BLaER1 treated with 17β-estradiol and CSF1 and Interleukin-3, amounts not matched to agents 10 nM and 100 nM (cell line): ENCODE measurements around the gene TESK2.
"Not testable (repeated sequence)": the region's sequence is repeated elsewhere in the genome, so short reads cannot be mapped to it uniquely, and the experiment has no call there.

Source experiments
- H3K27ac ChIP-seq, 11 experiments: shearing (Covaris generic); formaldehyde crosslinking; 2 replicates each; pipeline ENCODE4 v1.8.1; 2022
- H3K27me3 ChIP-seq, 11 experiments: shearing (Covaris generic); formaldehyde crosslinking; 2 replicates each; pipeline ENCODE4 v1.8.1; 2022
- H3K36me3 ChIP-seq, 11 experiments: shearing (Covaris generic); formaldehyde crosslinking; 2 replicates each; pipeline ENCODE4 v1.8.1; 2022
- H3K4me1 ChIP-seq, 10 experiments: shearing (Covaris generic); formaldehyde crosslinking; 2 replicates each; pipeline ENCODE4 v1.8.1; 2022
- H3K4me2 ChIP-seq, 11 experiments: shearing (Covaris generic); formaldehyde crosslinking; 2 replicates each; pipeline ENCODE4 v1.8.1; 2022
- H3K4me3 ChIP-seq, 10 experiments: shearing (Covaris generic); formaldehyde crosslinking; 2 replicates each; pipeline ENCODE4 v1.8.1; 2022
- H3K9ac ChIP-seq, 11 experiments: shearing (Covaris generic); formaldehyde crosslinking; 2 replicates each; pipeline ENCODE4 v1.8.1; 2022
- H3K9me3 ChIP-seq, 11 experiments: shearing (Covaris generic); formaldehyde crosslinking; replicated peaks in 1 of 11; 2 replicates each; pipeline ENCODE4 v1.8.1; 2022
- H4K20me1 ChIP-seq, 11 experiments: shearing (Covaris generic); formaldehyde crosslinking; 2 replicates each; pipeline ENCODE4 v1.8.1; 2022
- Cebpa-rat ChIP-seq, 11 experiments: shearing (Covaris generic); IDR thresholded peaks; 2 replicates each; pipeline ENCODE4 v1.8.1; 2022

The TESK2 gene, protein sequence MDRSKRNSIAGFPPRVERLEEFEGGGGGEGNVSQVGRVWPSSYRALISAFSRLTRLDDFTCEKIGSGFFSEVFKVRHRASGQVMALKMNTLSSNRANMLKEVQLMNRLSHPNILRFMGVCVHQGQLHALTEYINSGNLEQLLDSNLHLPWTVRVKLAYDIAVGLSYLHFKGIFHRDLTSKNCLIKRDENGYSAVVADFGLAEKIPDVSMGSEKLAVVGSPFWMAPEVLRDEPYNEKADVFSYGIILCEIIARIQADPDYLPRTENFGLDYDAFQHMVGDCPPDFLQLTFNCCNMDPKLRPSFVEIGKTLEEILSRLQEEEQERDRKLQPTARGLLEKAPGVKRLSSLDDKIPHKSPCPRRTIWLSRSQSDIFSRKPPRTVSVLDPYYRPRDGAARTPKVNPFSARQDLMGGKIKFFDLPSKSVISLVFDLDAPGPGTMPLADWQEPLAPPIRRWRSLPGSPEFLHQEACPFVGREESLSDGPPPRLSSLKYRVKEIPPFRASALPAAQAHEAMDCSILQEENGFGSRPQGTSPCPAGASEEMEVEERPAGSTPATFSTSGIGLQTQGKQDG

GRCh38 chr1:45490626-45491486 is at the start of gene TESK2:
Gene TESK2 (minus strand): TSS chr1:45491163. CDS start chr1:45457785, 33,378 bp downstream.
- TF ChIP-seq Cebpa-rat (IDR thresholded peaks at IDR 0.05) = peak in 2 of 11 experiments; percentile 14 to 45; a peak in 2 of 22 replicates
- H4K20me1 ChIP-seq = peaks cover 0 to 11% (median 0%) of the 10 kb centered on the region in 11 experiments; a peak in 5 of 22 replicates
- no peaks in the 10 kb centered on the region for H3K9me3 ChIP-seq
- H3K36me3 ChIP-seq = no peaks in the 10 kb centered on the region
- H3K4me2 ChIP-seq = peak within 1 kb of the TSS; percentile 79 to 98 (median 93)
- peak within 1 kb of the TSS; percentile 9 to 73 (median 46); a peak in 19 of 22 replicates for H3K27ac ChIP-seq
- H3K9ac ChIP-seq = peak within 1 kb of the TSS; percentile 66 to 87 (median 82)
- peak within 1 kb of the TSS; percentile 72 to 89 (median 76) for H3K4me3 ChIP-seq
- peaks cover 0 to 29% (median 24%) of the 10 kb centered on the region in 11 experiments; a peak in 19 of 22 replicates for H3K27me3 ChIP-seq
- peaks cover 14 to 44% (median 23%) of the 10 kb centered on the region in 10 experiments for H3K4me1 ChIP-seq

- no peak overlapping the region for H3K27ac ChIP-seq
- no peaks in the 10 kb centered on the region for H4K20me1 ChIP-seq
- H3K4me1 ChIP-seq = peaks cover 42 to 87% (median 52%) of the 10 kb centered on the region in 10 experiments
- peak overlapping the region in 10 of 11 experiments; percentile 3 to 39 (median 20); a peak in 12 of 22 replicates for H3K4me2 ChIP-seq
- no peak for TF ChIP-seq Cebpa-rat (IDR thresholded peaks at IDR 0.05)
- H3K9ac ChIP-seq = no peak overlapping the region
- H3K36me3 ChIP-seq = no peaks in the 10 kb centered on the region
- H3K9me3 ChIP-seq = peaks cover 0 to 5% (median 0%) of the 10 kb centered on the region in 11 experiments; a peak in 1 of 22 replicates
- no peak overlapping the region for H3K4me3 ChIP-seq
- no peaks in the 10 kb centered on the region for H3K27me3 ChIP-seq
Measured at GRCh38 chr1:45536886-45537285, 45.9 kb upstream of the TESK2 start.

DNA sequence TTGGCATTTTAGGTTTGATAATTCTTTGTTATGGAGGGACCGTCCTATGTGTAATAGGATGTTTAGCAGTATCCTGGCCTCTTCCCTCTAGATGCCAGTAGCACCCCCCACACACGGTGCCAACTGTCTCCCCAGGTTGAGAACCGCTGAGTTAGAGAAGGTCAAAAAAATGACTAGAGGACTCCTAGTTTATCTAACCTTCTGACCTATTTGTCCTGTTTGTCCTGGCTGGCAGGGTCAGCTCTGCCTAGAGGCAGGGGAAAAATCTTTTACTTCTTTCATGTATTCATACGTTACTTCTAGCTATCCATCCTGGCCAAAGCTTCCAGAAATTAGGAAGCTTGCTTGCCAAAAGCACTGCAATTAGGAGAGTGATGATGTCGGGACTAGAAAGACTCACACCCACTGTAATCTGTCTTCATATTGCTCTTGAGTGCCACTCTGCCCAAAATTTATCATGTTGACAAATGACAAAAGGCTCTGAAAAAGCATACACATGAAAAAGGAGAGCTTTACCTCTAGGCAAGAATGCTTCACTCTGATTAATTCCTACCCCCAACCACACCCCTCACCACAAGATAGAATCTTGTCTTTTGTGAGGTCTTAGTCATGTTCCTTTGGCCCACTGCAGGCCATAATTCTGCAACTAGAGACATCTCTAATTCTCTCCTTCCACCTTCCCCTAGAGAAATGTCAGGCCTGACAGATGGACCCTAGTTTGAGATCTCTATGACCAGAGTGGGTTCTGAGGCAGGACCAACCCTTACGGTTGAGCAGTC is 45.2 kb upstream of the TESK2 start:
- no peak for TF ChIP-seq Cebpa-rat (IDR thresholded peaks at IDR 0.05)
- H3K4me1 ChIP-seq = peaks cover 35 to 87% (median 52%) of the 10 kb centered on the region in 10 experiments
- no peaks in the 10 kb centered on the region for H3K36me3 ChIP-seq
- no peak overlapping the region for H3K27ac ChIP-seq
- no peak overlapping the region for H3K9ac ChIP-seq
- no peak overlapping the region for H3K4me3 ChIP-seq
- peak overlapping the region; percentile 2 to 39 (median 21); a peak in 14 of 22 replicates for H3K4me2 ChIP-seq
- H4K20me1 ChIP-seq = no peaks in the 10 kb centered on the region
- peaks cover 0 to 5% (median 0%) of the 10 kb centered on the region in 11 experiments; a peak in 1 of 22 replicates for H3K9me3 ChIP-seq
- no peaks in the 10 kb centered on the region for H3K27me3 ChIP-seq

DNA sequence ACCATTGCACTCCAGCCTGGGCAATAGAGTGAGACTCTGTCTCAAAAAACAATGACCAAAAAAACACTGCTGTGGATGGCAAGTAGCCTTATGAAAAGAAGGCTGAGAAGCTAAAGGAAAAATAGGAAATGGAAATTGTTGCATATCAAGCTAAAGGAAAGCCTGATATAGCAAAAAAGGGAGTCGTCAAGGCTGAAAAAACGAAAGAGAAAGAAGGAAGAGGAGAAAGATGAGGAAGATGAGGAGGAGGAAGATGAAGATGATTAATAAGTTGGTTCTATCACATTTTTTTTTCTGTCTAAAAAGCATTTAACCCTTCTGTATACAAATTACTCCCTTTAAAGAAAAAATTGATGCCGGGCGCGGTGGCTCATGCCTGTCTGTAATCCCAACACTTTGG is 40.9 kb upstream of the TESK2 start:
- Histone ChIP-seq H3K27ac (peak overlapping the region in 4 of 11 experiments; percentile 6 to 17 (median 11); a peak in 3 of 22 replicates), H4K20me1 (no peaks in the 10 kb centered on the region), H3K36me3 (no peaks in the 10 kb centered on the region), H3K4me1 (peaks cover 11 to 63% (median 26%) of the 10 kb centered on the region in 10 experiments; a peak in 19 of 20 replicates), H3K9me3 (no peaks in the 10 kb centered on the region), H3K27me3 (no peaks in the 10 kb centered on the region), H3K4me3 (no peak overlapping the region), H3K9ac (no peak overlapping the region), H3K4me2 (peak overlapping the region in 9 of 11 experiments; percentile 7 to 73 (median 51); a peak in 18 of 22 replicates)
- TF ChIP-seq Cebpa-rat (IDR thresholded peaks at IDR 0.05) = no peak

DNA sequence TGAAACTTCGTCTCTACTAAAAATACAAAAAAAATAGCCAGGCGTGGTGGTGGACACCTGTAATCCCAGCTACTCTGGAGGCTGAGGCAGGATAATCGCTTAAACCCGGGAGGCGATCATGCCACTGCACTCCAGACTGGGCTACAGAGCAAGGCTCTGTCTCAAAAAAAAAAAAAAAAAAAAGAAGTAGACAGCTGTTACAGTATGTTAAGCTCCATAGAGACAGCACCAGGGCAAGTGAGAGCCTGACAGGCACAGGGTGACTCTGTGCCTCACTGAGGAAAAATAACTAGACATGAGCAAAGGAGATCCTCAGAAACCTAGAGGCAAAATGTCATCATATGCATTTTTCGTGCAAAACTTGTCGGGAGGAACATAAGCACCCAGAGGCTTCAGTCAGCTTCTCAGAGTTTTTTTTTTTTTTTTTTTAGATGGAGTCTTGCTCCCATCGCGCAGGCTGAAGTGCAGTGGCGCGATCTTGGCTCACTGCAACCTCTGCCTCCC is 39.7 kb upstream of the TESK2 start:
- no peak overlapping the region for H3K4me3 ChIP-seq
- H3K27ac ChIP-seq = no peak overlapping the region
- H3K27me3 ChIP-seq = no peaks in the 10 kb centered on the region
- no peaks in the 10 kb centered on the region for H3K36me3 ChIP-seq
- no peaks in the 10 kb centered on the region for H3K9me3 ChIP-seq
- peak overlapping the region in 3 of 11 experiments; percentile 28 to 68 (median 59); a peak in 4 of 22 replicates for H3K4me2 ChIP-seq
- H4K20me1 ChIP-seq = no peaks in the 10 kb centered on the region
- no peak overlapping the region for H3K9ac ChIP-seq
- peaks cover 9 to 64% (median 22%) of the 10 kb centered on the region in 10 experiments for H3K4me1 ChIP-seq
- TF ChIP-seq Cebpa-rat (IDR thresholded peaks at IDR 0.05) = no peak

GRCh38 chr1:45526135-45526644 is 35.2 kb upstream of the TESK2 start:
- H4K20me1 ChIP-seq = peaks cover 0 to 5% (median 4%) of the 10 kb centered on the region in 11 experiments; a peak in 19 of 22 replicates
- no peak overlapping the region for H3K9ac ChIP-seq
- H3K27me3 ChIP-seq = no peaks in the 10 kb centered on the region
- H3K9me3 ChIP-seq = no peaks in the 10 kb centered on the region
- H3K4me3 ChIP-seq = no peak overlapping the region
- no peak for TF ChIP-seq Cebpa-rat (IDR thresholded peaks at IDR 0.05)
- H3K4me1 ChIP-seq = peaks cover 34 to 67% (median 47%) of the 10 kb centered on the region in 10 experiments
- no peaks in the 10 kb centered on the region for H3K36me3 ChIP-seq
- peak overlapping the region in 2 of 11 experiments; percentile 8 to 99; a peak in 2 of 22 replicates for H3K27ac ChIP-seq
- H3K4me2 ChIP-seq = peak overlapping the region in 5 of 11 experiments; percentile 11 to 84 (median 37); a peak in 5 of 22 replicates

- H3K9ac ChIP-seq = peak overlapping the region in 8 of 11 experiments; percentile 33 to 100 (median 98); a peak in 13 of 22 replicates
- H3K9me3 ChIP-seq, H3K36me3 ChIP-seq, H3K27me3 ChIP-seq, H3K4me3 ChIP-seq: not testable (repeated sequence)
- peak overlapping the region; percentile 37 to 94 (median 83) for H3K4me2 ChIP-seq
- H4K20me1 ChIP-seq = peaks cover 20 to 27% (median 26%) of the 10 kb centered on the region in 11 experiments
- peaks cover 35 to 53% (median 47%) of the 10 kb centered on the region in 10 experiments for H3K4me1 ChIP-seq
- H3K27ac ChIP-seq = peak overlapping the region in 9 of 11 experiments; percentile 17 to 99 (median 97); a peak in 16 of 22 replicates
Measured at GRCh38 chr1:45523975-45524374, 33.0 kb upstream of the TESK2 start.

- peaks cover 4 to 13% (median 13%) of the 10 kb centered on the region in 11 experiments; a peak in 20 of 22 replicates for H3K36me3 ChIP-seq
- H3K4me3 ChIP-seq, H3K27me3 ChIP-seq, H3K9me3 ChIP-seq: not testable (repeated sequence)
- H3K4me2 ChIP-seq = peak overlapping the region; percentile 75 to 96 (median 85)
- peaks cover 40 to 57% (median 50%) of the 10 kb centered on the region in 10 experiments for H3K4me1 ChIP-seq
- H3K27ac ChIP-seq = peak overlapping the region; percentile 89 to 99 (median 97); a peak in 21 of 22 replicates
- H3K9ac ChIP-seq = peak overlapping the region in 8 of 11 experiments; percentile 33 to 100 (median 99); a peak in 14 of 22 replicates
- H4K20me1 ChIP-seq = peaks cover 25 to 31% (median 31%) of the 10 kb centered on the region in 11 experiments
Measured at GRCh38 chr1:45523516-45523915, 32.6 kb upstream of the TESK2 start.
